Hepatocyte (in vitro differentiated cells): ENCODE results near the gene DHRS4. TPM values are rescaled to one million over a fixed set of nuclear protein-coding genes. Genes with fewer than 3 reads are reported as not detected.
"Not testable (repeated sequence)": the region's sequence is repeated elsewhere in the genome, so short reads cannot be mapped to it uniquely, and the experiment has no call there.

ENCODE experiments used
- DNase-seq: peaks from one replicate; pipeline ENCODE4 v3.0.0-alpha.2; 2016; ENCODE audit warnings: low spot score
- H2AFZ ChIP-seq: fragments of 200-600 bp; sonication (generic); 2 replicates; pipeline ENCODE4 v1.6.0; 2016; ENCODE audit warnings: antibody characterized with exemption, mild to moderate bottlenecking
- H3K27ac ChIP-seq: fragments of 200-600 bp; sonication (generic); 2 replicates; pipeline ENCODE4 v1.5.1; 2016; ENCODE audit warnings: mild to moderate bottlenecking
- H3K27me3 ChIP-seq: fragments of 200-600 bp; sonication (generic); 2 replicates; pipeline ENCODE4 v1.6.1; 2016
- H3K36me3 ChIP-seq: fragments of 200-600 bp; sonication (generic); replicated peaks from 2 replicates; pipeline ENCODE4 v1.5.1; 2016; ENCODE audit warnings: low read depth; ENCODE audit not compliant: insufficient read depth
- H3K4me1 ChIP-seq: fragments of 200-600 bp; sonication (generic); 2 replicates; pipeline ENCODE4 v1.5.1; 2016; ENCODE audit warnings: mild to moderate bottlenecking, moderate library complexity; ENCODE audit not compliant: insufficient read depth
- H3K4me2 ChIP-seq: fragments of 200-600 bp; sonication (generic); 2 replicates; pipeline ENCODE4 v1.6.0; 2016
- H3K4me3 ChIP-seq: fragments of 200-600 bp; sonication (generic); 2 replicates; pipeline ENCODE4 v1.5.1; 2016; ENCODE audit warnings: mild to moderate bottlenecking
- H3K79me2 ChIP-seq: fragments of 200-600 bp; sonication (generic); 2 replicates; pipeline ENCODE4 v1.6.0; 2017; ENCODE audit warnings: mild to moderate bottlenecking
- H3K9me2 ChIP-seq: fragments of 200-600 bp; sonication (generic); replicated peaks from 2 replicates; pipeline ENCODE4 v1.6.0; 2017; ENCODE audit warnings: mild to moderate bottlenecking; ENCODE audit not compliant: insufficient read depth
- H3K9me3 ChIP-seq: fragments of 200-600 bp; sonication (generic); 2 replicates; pipeline ENCODE4 v1.5.1; 2016; ENCODE audit warnings: low read depth, mild to moderate bottlenecking
- H4K20me1 ChIP-seq: fragments of 200-600 bp; sonication (generic); 2 replicates; pipeline ENCODE4 v1.6.0; 2016; ENCODE audit warnings: mild to moderate bottlenecking; ENCODE audit not compliant: insufficient read depth, poor library complexity, severe bottlenecking
- WGBS: methylation state at CpG from one replicate; pipeline ENCODE4 v1.1.6; 2016; ENCODE audit warnings: low lambda C conversion rate; ENCODE audit errors: missing lambda C conversion rate; 5-methylcytosine and 5-hydroxymethylcytosine counted together
- polyA plus RNA-seq: library from polyadenylated mRNA; unstranded; fragments of >200 nt; fragmentation: Nextera tagmentation; extraction: Ambion mirVana; gene quantifications from 2 replicates; pipeline ENCODE4 v1.2.1, GENCODE V29; 2016
- total RNA-seq: library from RNA; depleted of rRNA; stranded (reverse); fragments of >200 nt; gene quantifications from 2 replicates; pipeline ENCODE4 v1.2.3, GENCODE V29; 2014

Gene DHRS4
- total and polyA plus RNA-seq, 2 experiments from 2014 or later: 38.3 to 47.4 TPM

GRCh38 chr14:23996009-23996408, 42.4 kb downstream of the DHRS4 start:
- H3K79me2 ChIP-seq, H3K4me2 ChIP-seq, H3K36me3 ChIP-seq, H3K4me1 ChIP-seq, DNase-seq, H2AFZ ChIP-seq, H3K9me2 ChIP-seq, H4K20me1 ChIP-seq, H3K27ac ChIP-seq, H3K27me3 ChIP-seq, H3K4me3 ChIP-seq, H3K9me3 ChIP-seq: not testable (repeated sequence)

- H3K27me3 ChIP-seq, H2AFZ ChIP-seq, H3K4me2 ChIP-seq, H3K4me1 ChIP-seq, H3K9me3 ChIP-seq, H3K27ac ChIP-seq, DNase-seq, H3K79me2 ChIP-seq, H3K36me3 ChIP-seq, H4K20me1 ChIP-seq, H3K4me3 ChIP-seq, H3K9me2 ChIP-seq: not testable (repeated sequence)
- WGBS: 88% methylated on average over 1 of the region's 2 CpGs
Observed at GRCh38 chr14:23996825-23997224, 43.3 kb downstream of the DHRS4 start.

DNA sequence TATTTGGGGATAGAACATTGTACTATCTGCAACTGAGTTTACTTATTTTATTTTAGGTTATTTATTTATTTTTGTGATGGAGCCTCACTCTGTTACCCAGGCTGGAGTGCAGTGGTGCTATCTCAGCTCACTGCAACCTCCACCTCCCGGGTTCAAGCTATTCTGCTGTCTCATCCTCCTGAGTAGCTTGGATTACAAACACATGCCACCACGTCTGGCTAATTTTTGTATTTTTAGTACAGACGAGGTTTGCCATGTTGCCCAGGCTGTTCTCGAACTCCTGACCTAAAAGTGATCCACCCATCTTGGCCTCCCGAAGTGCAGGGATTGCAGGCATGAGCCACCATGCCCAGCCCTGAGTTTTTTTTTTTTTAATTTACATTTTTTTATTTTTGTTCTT, 46.1 kb downstream of the DHRS4 start:
- H3K36me3 ChIP-seq, H2AFZ ChIP-seq, H3K9me3 ChIP-seq, H3K9me2 ChIP-seq, H3K4me3 ChIP-seq, H3K79me2 ChIP-seq, DNase-seq, H3K27me3 ChIP-seq, H4K20me1 ChIP-seq, H3K27ac ChIP-seq, H3K4me1 ChIP-seq, H3K4me2 ChIP-seq: not testable (repeated sequence)
- WGBS: 89% methylated on average over 2 of the region's 5 CpGs

GRCh38 chr14:24001078-24001477, 47.5 kb downstream of the DHRS4 start:
- not testable (repeated sequence) for H3K9me3 ChIP-seq, DNase-seq

GRCh38 chr14:24001679-24002078, 48.1 kb downstream of the DHRS4 start:
- H2AFZ ChIP-seq, H3K36me3 ChIP-seq, H3K9me3 ChIP-seq, H3K4me1 ChIP-seq, H3K79me2 ChIP-seq, H3K27ac ChIP-seq, H3K4me3 ChIP-seq, H3K9me2 ChIP-seq, DNase-seq, H3K27me3 ChIP-seq, H3K4me2 ChIP-seq, H4K20me1 ChIP-seq: not testable (repeated sequence)
- WGBS: 100% methylated on average over 1 of the region's 2 CpGs

More at GRCh38 chr14:24001078-24001477, 47.5 kb downstream of the DHRS4 start:
- not testable (repeated sequence) for H3K27ac ChIP-seq, H4K20me1 ChIP-seq, H3K9me2 ChIP-seq, H3K79me2 ChIP-seq, H3K27me3 ChIP-seq, H3K4me3 ChIP-seq, H2AFZ ChIP-seq, H3K4me1 ChIP-seq, H3K36me3 ChIP-seq, H3K4me2 ChIP-seq

- not testable (repeated sequence) for H3K27me3 ChIP-seq, H4K20me1 ChIP-seq, H3K79me2 ChIP-seq, H3K36me3 ChIP-seq, H3K4me1 ChIP-seq, H3K9me2 ChIP-seq, DNase-seq, H3K9me3 ChIP-seq
- Histone ChIP-seq H3K27ac (peak overlapping the region; percentile 63), H3K4me3 (peak overlapping the region; percentile 33), H2AFZ (peak overlapping the region; percentile 45), H3K4me2 (peak overlapping the region; percentile 86)
- WGBS: no CpG with 5 or more reads among the region's 15 CpGs
Observed at GRCh38 chr14:24006471-24006816, 52.9 kb downstream of the DHRS4 start.

DNA sequence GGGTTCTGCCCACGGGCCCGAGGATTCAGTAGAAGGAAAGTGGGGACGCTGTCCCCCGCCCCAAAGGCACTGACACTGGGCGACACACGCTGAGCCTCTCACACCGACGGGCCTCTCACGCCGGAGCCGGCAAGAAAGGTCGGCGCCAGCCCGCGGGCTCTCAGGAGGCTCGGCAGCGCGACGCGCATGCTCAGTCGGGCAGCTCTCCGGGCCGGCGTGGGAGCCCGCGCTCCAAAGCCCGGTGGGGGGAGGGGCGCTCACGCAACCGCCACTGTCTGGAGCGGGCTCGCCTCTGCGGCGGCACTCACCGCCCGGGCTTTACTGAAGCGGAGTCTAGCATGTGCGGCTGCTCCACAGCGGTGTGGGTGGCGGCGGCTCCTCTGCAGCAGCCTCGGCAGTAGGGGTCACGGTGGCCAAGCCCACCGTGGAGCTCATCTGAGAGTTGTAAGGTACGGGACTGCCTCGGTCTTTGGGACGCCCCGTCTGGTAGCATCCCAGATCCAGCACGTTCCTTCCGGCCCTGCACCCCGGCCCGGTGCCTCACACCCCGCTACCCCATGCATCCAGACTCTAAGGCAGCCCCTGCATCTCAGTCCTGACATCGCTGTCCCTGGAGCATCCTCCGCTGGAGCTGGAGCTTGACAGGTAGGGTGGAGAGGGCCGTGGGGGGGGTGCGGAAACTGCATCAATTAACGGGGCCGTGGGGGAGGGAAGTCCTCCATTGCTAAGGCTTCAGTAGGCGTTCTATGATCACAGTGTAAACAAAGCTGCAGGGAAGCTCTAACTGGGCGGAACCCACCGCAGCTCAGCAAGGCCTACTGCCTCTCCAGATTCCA, 53.5 kb downstream of the DHRS4 start:
- not testable (repeated sequence) for H3K9me2 ChIP-seq, H3K36me3 ChIP-seq, H3K27me3 ChIP-seq, H4K20me1 ChIP-seq, H3K79me2 ChIP-seq, H3K4me1 ChIP-seq, H3K9me3 ChIP-seq
- H3K4me3 ChIP-seq: peak overlapping the region; percentile 33
- 21% methylated on average over 16 of the region's 62 CpGs for WGBS
- H3K27ac ChIP-seq: peak overlapping the region; percentile 63
- peak overlapping the region; percentile 45 for H2AFZ ChIP-seq
- H3K4me2 ChIP-seq: peak overlapping the region; percentile 86
- DNase-seq: peak; percentile 75
